Thoracic aorta (tissue), 2 donors: ENCODE data around the gene RBM7. TPM values are rescaled to one million over a fixed set of nuclear protein-coding genes. Genes with fewer than 3 reads are reported as not detected.

Experiments used
- ATAC-seq: fragments of 150-250 bp; one replicate; pipeline ENCODE4 v1.8.0; 2017; ENCODE audit warnings: low read depth; ENCODE audit not compliant: insufficient number of reproducible peaks, low FRiP score
- DNase-seq: peaks from one replicate; pipeline ENCODE4 v3.0.0-alpha.2; 2020; ENCODE audit warnings: low spot score
- H3K27ac ChIP-seq, 2 donors: fragments of 200-600 bp; sonication (generic); 1 replicate in 1 of 2; 2 replicates in 1 of 2; pipeline ENCODE4 v1.5.1; 2016; ENCODE audit warnings: mild to moderate bottlenecking in 2 of 2, moderate library complexity in 2 of 2
- H3K27me3 ChIP-seq: fragments of 200-600 bp; sonication (generic); replicated peaks from 2 replicates; pipeline ENCODE4 v1.6.0; 2016; ENCODE audit warnings: mild to moderate bottlenecking; ENCODE audit not compliant: insufficient read depth
- H3K36me3 ChIP-seq: fragments of 200-600 bp; sonication (generic); one replicate; pipeline ENCODE4 v1.5.1; 2016
- H3K4me1 ChIP-seq, 2 donors: fragments of 200-600 bp; sonication (generic); 1 replicate in 1 of 2; 2 replicates in 1 of 2; pipeline versions ENCODE4 v1.5.1 to v1.6.0; 2016; ENCODE audit warnings: low read depth in 2 of 2, mild to moderate bottlenecking in 1 of 2; ENCODE audit not compliant: control insufficient read depth in 1 of 2
- H3K4me3 ChIP-seq: fragments of 200-600 bp; sonication (generic); 2 replicates; pipeline ENCODE4 v1.5.1; 2016; ENCODE audit warnings: mild to moderate bottlenecking
- H3K9me3 ChIP-seq: fragments of 200-600 bp; sonication (generic); 2 replicates; pipeline ENCODE4 v1.5.1; 2016
- CTCF ChIP-seq: fragments of 200-600 bp; sonication (generic); IDR thresholded peaks from one replicate; pipeline ENCODE4 v1.5.1; 2019; ENCODE audit warnings: antibody characterized with exemption
- total RNA-seq, 2 donors: library from RNA; depleted of rRNA; stranded (reverse); fragments of >200 nt; gene quantifications; one replicate each; pipeline versions ENCODE4 v1.1.0 to v1.2.3, GENCODE V29; 2016

RBM7 gene
- total RNA-seq, 2 donors from 2014 or later, result 10.0 to 39.4 TPM

DNA sequence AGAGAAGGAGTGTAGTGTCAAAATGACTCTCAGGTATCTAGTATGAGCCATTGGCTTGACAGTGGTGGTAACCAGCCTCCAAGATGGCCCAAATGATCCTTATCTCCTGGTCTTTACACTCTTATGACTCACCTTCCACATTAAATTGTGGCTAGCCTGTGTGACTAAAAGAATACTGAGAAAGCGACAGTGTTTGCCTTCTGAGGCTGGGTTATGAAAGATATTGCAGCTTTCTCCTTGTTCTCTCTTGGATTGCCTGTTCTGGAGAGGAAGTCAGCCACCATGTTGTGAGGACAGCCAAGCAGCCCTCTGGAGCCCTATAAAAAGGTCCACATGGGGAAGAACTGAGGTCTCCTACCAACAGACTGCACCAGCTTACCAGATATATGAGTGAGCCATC, 16.0 kb upstream of the RBM7 start:
- H3K27me3 ChIP-seq, result no peaks in the 10 kb centered on the region
- ATAC-seq, result no peak
- peaks cover 0 to 8% of the 10 kb centered on the region in 2 donors for H3K4me1 ChIP-seq
- no peaks in the 10 kb centered on the region for H3K9me3 ChIP-seq
- no peaks in the 10 kb centered on the region for H3K36me3 ChIP-seq
- no peak for TF ChIP-seq CTCF
- H3K4me3 ChIP-seq, result no peak overlapping the region
- DNase-seq, result no peak
- H3K27ac ChIP-seq, result no peak overlapping the region

GRCh38 chr11:114386131-114386530, 14.3 kb upstream of the RBM7 start:
- TF ChIP-seq CTCF, result no peak
- no peak overlapping the region for H3K4me3 ChIP-seq
- H3K27me3 ChIP-seq, result no peaks in the 10 kb centered on the region
- H3K4me1 ChIP-seq, result peaks cover 0 to 8% of the 10 kb centered on the region in 2 donors
- no peaks in the 10 kb centered on the region for H3K9me3 ChIP-seq
- no peak overlapping the region for H3K27ac ChIP-seq
- DNase-seq (no peak), ATAC-seq (no peak)
- no peaks in the 10 kb centered on the region for H3K36me3 ChIP-seq

DNA sequence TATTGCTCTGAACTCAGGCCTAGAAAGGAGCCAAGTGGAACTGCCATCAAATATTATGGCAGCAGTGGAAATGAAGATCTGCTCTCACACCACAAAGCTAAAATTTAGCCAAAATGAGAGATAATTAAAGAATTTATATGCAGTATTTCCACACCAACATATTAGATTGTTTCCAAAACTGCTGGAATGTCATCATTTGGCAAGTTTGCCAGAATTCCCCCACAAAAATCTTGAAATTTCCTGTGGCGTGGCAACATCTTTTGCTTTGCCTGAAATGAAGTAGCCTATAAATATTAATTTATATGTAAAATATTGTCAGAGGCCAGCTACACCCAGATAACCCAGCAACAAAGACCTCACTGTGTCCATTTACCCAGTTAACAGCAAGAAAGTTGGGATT, 13.9 kb upstream of the RBM7 start:
- peaks cover 0 to 8% of the 10 kb centered on the region in 2 donors for H3K4me1 ChIP-seq
- ATAC-seq, result no peak
- no peaks in the 10 kb centered on the region for H3K27me3 ChIP-seq
- no peak overlapping the region for H3K4me3 ChIP-seq
- H3K27ac ChIP-seq, result no peak overlapping the region
- no peaks in the 10 kb centered on the region for H3K9me3 ChIP-seq
- DNase-seq, result no peak
- TF ChIP-seq CTCF, result no peak
- H3K36me3 ChIP-seq, result no peaks in the 10 kb centered on the region

- ATAC-seq (no peak), DNase-seq (no peak)
- no peak overlapping the region for H3K27ac ChIP-seq
- no peaks in the 10 kb centered on the region for H3K9me3 ChIP-seq
- H3K36me3 ChIP-seq, result no peaks in the 10 kb centered on the region
- H3K27me3 ChIP-seq, result no peaks in the 10 kb centered on the region
- H3K4me3 ChIP-seq, result no peak overlapping the region
- no peak for TF ChIP-seq CTCF
- H3K4me1 ChIP-seq, result no peaks in the 10 kb centered on the region
Measured at GRCh38 chr11:114392735-114393667, 7.5 kb upstream of the RBM7 start.

DNA sequence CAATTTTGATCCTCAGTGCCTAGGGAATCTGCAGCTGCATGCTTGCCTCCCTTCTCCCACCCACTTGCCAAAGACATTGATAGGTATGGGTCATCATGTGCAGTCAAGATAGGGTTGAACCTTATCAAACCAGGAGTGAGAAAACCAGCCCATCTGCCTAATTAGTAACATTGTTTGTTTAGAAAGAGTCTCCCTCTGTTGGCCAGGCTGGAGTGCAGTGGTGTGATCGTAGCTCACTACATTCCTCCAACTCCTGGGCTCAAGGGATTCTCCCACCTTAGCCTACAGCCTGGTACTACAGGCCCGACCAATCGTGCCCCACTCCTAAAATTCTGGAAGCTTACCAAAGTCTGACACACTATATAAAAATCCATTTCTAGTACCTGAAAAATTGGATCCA, 4.7 kb upstream of the RBM7 start:
- no peak for TF ChIP-seq CTCF
- Histone ChIP-seq H3K4me1 (peaks cover 7 to 17% of the 10 kb centered on the region in 2 donors), H3K9me3 (no peaks in the 10 kb centered on the region), H3K4me3 (no peak overlapping the region), H3K27ac (no peak overlapping the region), H3K36me3 (no peaks in the 10 kb centered on the region), H3K27me3 (no peaks in the 10 kb centered on the region)
- ATAC-seq (no peak), DNase-seq (no peak)
